Right hindlimb (tissue), 1 donor: ENCODE measurements around the gene MLLT1.

Source experiments
- DNase-seq: peaks from one replicate; pipeline ENCODE4 v3.0.0-alpha.2; 2018

The MLLT1 gene

GRCh38 chr19:6204866-6205723 is 74.7 kb downstream of the MLLT1 start:
- no peak for DNase-seq

GRCh38 chr19:6204212-6204611 is 75.6 kb downstream of the MLLT1 start:
- DNase-seq = no peak

- peak; percentile 99 for DNase-seq
Observed at GRCh38 chr19:6199240-6199994, 80.4 kb downstream of the MLLT1 start.

- DNase-seq = no peak
Observed at GRCh38 chr19:6198896-6199239, 80.9 kb downstream of the MLLT1 start.

GRCh38 chr19:6196361-6196760 is 83.4 kb downstream of the MLLT1 start:
- DNase-seq = no peak

GRCh38 chr19:6188811-6189210 is 91.0 kb downstream of the MLLT1 start:
- no peak for DNase-seq

- DNase-seq = no peak
Observed at GRCh38 chr19:6187374-6187773, 92.4 kb downstream of the MLLT1 start.

- no peak for DNase-seq
Observed at GRCh38 chr19:6185835-6186834, 93.6 kb downstream of the MLLT1 start.

- DNase-seq = no peak
Observed at GRCh38 chr19:6185093-6185834, 94.5 kb downstream of the MLLT1 start.

GRCh38 chr19:6181119-6181518 is 98.7 kb downstream of the MLLT1 start:
- DNase-seq = no peak

- DNase-seq = no peak
Observed at GRCh38 chr19:6173190-6173589, 106.6 kb downstream of the MLLT1 start.

- DNase-seq = no peak
Observed at GRCh38 chr19:6172074-6172863, 107.5 kb downstream of the MLLT1 start.

GRCh38 chr19:6167115-6167514 is 112.7 kb downstream of the MLLT1 start:
- no peak for DNase-seq

GRCh38 chr19:6164906-6165531 is 114.8 kb downstream of the MLLT1 start:
- DNase-seq = no peak

- DNase-seq = peak; percentile 20
Observed at GRCh38 chr19:6161271-6161850, 118.4 kb downstream of the MLLT1 start.
